Erythroblast (primary cell): ENCODE measurements around the gene C1QL3.

Experiments used
- GATA1 ChIP-seq: IDR thresholded peaks from 2 replicates; pipeline ENCODE4 v1.6.1; 2011; ENCODE audit warnings: low read depth, mild to moderate bottlenecking, control low read depth, low read length, moderate library complexity
- POLR2A ChIP-seq: IDR thresholded peaks from 2 replicates; pipeline ENCODE4 v1.6.1; 2011; ENCODE audit warnings: mild to moderate bottlenecking, low read length

GRCh38 chr10:16562891-16563290 lies 41.2 kb upstream of the C1QL3 start:
- no peak for TF ChIP-seq POLR2A
- TF ChIP-seq GATA1 = no peak
